ENCODE results near the gene TTLL11.
A peak's percentile ranks its signal among the peaks of the same experiment; 100 is the strongest.

The TTLL11 gene

DNA sequence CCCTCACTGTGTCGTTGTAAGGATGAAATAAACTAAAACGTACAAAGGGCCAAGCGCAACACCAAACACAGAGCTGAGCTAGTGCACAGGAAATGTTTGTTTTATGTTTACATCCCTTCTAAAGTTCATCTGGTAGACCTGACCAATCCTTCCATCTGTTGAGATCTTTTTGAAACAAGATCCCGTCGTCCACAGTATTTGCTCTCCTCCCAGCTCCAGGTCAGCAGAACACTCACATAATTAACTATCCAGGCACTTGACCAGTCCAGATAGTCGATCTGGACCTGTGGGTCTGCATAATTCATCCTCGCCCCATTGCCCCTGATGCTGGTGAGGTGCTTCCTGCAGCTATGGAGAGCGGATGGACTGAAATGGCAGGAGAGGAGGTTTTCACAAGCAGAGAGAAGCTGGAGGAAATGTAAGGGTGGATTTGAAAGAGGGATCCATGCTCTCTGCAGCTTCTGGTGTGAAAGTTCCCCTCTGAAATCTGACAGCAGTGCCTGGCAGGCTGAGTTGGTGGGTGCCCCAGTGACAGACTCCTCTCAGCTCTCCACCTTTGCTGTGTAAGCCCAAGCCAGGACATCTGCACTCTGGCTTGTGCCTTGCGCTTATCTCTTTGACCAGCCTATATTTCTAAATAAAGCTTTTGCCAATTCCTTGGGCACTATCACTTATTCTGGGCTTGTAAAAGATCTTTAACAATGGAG lies 102.4 kb downstream of the TTLL11 start:
- no peaks in the 10 kb centered on the region for H3K9me2 ChIP-seq (replicated peaks; ENCODE audit: low read depth, low read length)
- H4K20me1 ChIP-seq (ENCODE audit: insufficient read depth, low read length, poor library complexity, severe bottlenecking): no peaks in the 10 kb centered on the region
- H3K9ac ChIP-seq (ENCODE audit: low read depth, low read length, poor library complexity, severe bottlenecking): no peak overlapping the region
- no peaks in the 10 kb centered on the region for H3K27me3 ChIP-seq (ENCODE audit: insufficient read depth, low read length, poor library complexity, severe bottlenecking)
- H2AFZ ChIP-seq (ENCODE audit: low read length): no peak overlapping the region
- no peak overlapping the region for H3K4me2 ChIP-seq (ENCODE audit: low read depth, low read length, poor library complexity, severe bottlenecking)
- no peaks in the 10 kb centered on the region for H3K9me3 ChIP-seq (ENCODE audit: insufficient read depth, low read depth, low read length)
- no peaks in the 10 kb centered on the region for H3K4me1 ChIP-seq (ENCODE audit: insufficient read depth, low read length, poor library complexity, severe bottlenecking)
- no peak for TF ChIP-seq EZH2phosphoT487 (IDR thresholded peaks at IDR 0.05; ENCODE audit: borderline replicate concordance)
- no peak for TF ChIP-seq CTCF (conservative IDR thresholded peaks at IDR 0.05; ENCODE audit: low read length)
- H3K4me3 ChIP-seq (ENCODE audit: low read length, poor library complexity, severe bottlenecking): no peak overlapping the region
- no peaks in the 10 kb centered on the region for H3K79me2 ChIP-seq (ENCODE audit: insufficient read depth, low read length)
- no peaks in the 10 kb centered on the region for H3K36me3 ChIP-seq (ENCODE audit: insufficient read depth, low read length)
- no peaks in the 10 kb centered on the region for H3F3A ChIP-seq (ENCODE audit: low read depth)

- H3K9me3 ChIP-seq (ENCODE audit: insufficient read depth, low read depth, low read length): no peaks in the 10 kb centered on the region
- no peaks in the 10 kb centered on the region for H3K36me3 ChIP-seq (ENCODE audit: insufficient read depth, low read length)
- no peak overlapping the region for H3K9ac ChIP-seq (ENCODE audit: low read depth, low read length, poor library complexity, severe bottlenecking)
- no peaks in the 10 kb centered on the region for H4K20me1 ChIP-seq (ENCODE audit: insufficient read depth, low read length, poor library complexity, severe bottlenecking)
- H3F3A ChIP-seq (ENCODE audit: low read depth): no peaks in the 10 kb centered on the region
- no peak overlapping the region for H3K4me3 ChIP-seq (ENCODE audit: low read length, poor library complexity, severe bottlenecking)
- no peaks in the 10 kb centered on the region for H3K79me2 ChIP-seq (ENCODE audit: insufficient read depth, low read length)
- no peaks in the 10 kb centered on the region for H3K9me2 ChIP-seq (replicated peaks; ENCODE audit: low read depth, low read length)
- no peaks in the 10 kb centered on the region for H3K4me1 ChIP-seq (ENCODE audit: insufficient read depth, low read length, poor library complexity, severe bottlenecking)
- no peak overlapping the region for H3K4me2 ChIP-seq (ENCODE audit: low read depth, low read length, poor library complexity, severe bottlenecking)
- peak; percentile 34; the same call in 1 of the 2 replicates for TF ChIP-seq CTCF (conservative IDR thresholded peaks at IDR 0.05; ENCODE audit: low read length)
- TF ChIP-seq EZH2phosphoT487 (IDR thresholded peaks at IDR 0.05; ENCODE audit: borderline replicate concordance): no peak
- no peaks in the 10 kb centered on the region for H3K27me3 ChIP-seq (ENCODE audit: insufficient read depth, low read length, poor library complexity, severe bottlenecking)
- H2AFZ ChIP-seq (ENCODE audit: low read length): no peak overlapping the region
These were observed 104.1 kb downstream of the TTLL11 start for GRCh38 chr9:121989010-121989409.

DNA sequence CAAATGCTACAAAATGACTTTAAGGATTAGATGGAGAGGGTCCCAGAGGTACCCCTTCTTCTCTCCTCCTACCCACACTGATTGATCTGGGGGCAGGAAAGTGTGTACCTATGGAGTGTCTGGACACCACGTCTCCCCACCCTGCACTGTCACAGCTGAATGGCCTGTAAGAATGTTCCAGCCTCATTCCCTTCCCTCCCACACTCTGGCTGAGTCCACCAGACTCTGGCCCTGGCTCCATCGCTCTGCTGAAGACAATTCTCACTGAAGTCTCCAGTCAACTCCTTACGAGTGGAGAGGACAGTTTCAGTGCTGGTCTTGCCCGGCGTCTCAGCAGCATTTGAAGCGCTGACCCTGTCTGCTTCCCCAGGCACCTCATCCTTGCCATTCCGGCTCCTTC lies 105.8 kb downstream of the TTLL11 start:
- Histone ChIP-seq H3K36me3 (ENCODE audit: insufficient read depth, low read length) (no peaks in the 10 kb centered on the region), H3K9me3 (ENCODE audit: insufficient read depth, low read depth, low read length) (no peaks in the 10 kb centered on the region), H3K9me2 (replicated peaks; ENCODE audit: low read depth, low read length) (no peaks in the 10 kb centered on the region), H3K4me3 (ENCODE audit: low read length, poor library complexity, severe bottlenecking) (no peak overlapping the region), H3F3A (ENCODE audit: low read depth) (no peaks in the 10 kb centered on the region), H3K4me1 (ENCODE audit: insufficient read depth, low read length, poor library complexity, severe bottlenecking) (no peaks in the 10 kb centered on the region), H2AFZ (ENCODE audit: low read length) (no peak overlapping the region), H3K79me2 (ENCODE audit: insufficient read depth, low read length) (no peaks in the 10 kb centered on the region), H3K9ac (ENCODE audit: low read depth, low read length, poor library complexity, severe bottlenecking) (no peak overlapping the region), H4K20me1 (ENCODE audit: insufficient read depth, low read length, poor library complexity, severe bottlenecking) (no peaks in the 10 kb centered on the region), H3K27me3 (ENCODE audit: insufficient read depth, low read length, poor library complexity, severe bottlenecking) (no peaks in the 10 kb centered on the region), H3K4me2 (ENCODE audit: low read depth, low read length, poor library complexity, severe bottlenecking) (no peak overlapping the region)
- TF ChIP-seq EZH2phosphoT487 (IDR thresholded peaks at IDR 0.05; ENCODE audit: borderline replicate concordance): no peak
- no peak for TF ChIP-seq CTCF (conservative IDR thresholded peaks at IDR 0.05; ENCODE audit: low read length)

All from Loucy (cell line).